HG03064 (cell line): Measurements from ENCODE around the gene PANK4.
"Not testable (repeated sequence)": the region's sequence is repeated elsewhere in the genome, so short reads cannot be mapped to it uniquely, and the experiment has no call there.

ENCODE experiments used
- ATAC-seq: cut with Tn5 transposase; IDR thresholded peaks from one replicate; pipeline ENCODE4 v1.9.1; 2021; ENCODE audit warnings: low read depth; ENCODE audit not compliant: unreplicated experiment

PANK4 gene

DNA sequence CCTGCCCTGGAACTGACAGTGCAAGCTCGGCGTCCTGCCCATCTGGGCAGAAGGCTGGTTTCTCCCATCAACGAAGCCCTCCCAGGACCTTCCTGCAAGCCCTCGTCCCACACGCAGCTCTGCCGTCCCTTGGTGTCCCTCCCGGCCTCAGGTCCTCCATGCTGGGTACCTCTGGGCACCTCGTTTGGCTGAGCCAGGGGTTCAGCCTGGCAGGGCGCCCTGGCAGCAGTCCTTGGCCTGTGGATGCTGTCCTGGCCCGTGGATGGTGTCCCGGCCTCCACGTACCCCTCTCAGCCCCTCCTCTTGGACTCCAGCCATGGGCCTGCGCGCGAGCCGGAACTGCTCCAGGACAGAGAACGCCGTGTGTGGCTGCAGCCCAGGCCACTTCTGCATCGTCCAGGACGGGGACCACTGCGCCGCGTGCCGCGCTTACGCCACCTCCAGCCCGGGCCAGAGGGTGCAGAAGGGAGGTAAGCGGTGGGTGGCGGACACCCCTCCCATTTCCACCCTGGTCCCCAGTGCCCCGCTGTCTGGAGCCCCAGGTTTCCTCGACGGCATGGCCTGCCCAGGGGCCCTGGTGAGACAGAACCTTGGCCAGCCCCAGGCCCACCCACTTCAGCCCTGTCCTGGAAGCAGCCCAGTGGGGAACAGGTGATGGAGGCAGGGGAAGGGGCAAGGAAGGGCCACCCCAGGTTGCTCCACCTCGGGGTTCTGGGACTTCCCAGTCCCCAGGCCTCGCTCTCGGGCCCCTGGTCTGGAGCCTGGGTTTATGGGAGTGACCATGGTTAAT, 33.3 kb upstream of the PANK4 start:
- ATAC-seq = no peak

DNA sequence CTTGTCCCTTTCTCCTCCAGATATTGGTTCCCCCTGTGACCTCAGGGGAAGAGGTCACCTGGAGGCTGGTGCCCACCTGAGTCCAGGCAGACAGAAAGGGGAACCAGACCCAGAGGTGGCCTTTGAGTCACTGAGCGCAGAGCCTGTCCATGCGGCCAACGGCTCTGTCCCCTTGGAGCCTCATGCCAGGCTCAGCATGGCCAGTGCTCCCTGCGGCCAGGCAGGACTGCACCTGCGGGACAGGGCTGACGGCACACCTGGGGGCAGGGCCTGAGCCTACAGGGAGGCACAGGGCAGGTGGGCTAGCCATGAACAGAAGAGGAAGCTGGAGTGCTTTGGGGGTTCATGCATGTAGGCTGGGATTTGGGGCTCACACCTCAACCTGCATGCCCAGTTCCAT, 32.5 kb upstream of the PANK4 start:
- no peak for ATAC-seq

DNA sequence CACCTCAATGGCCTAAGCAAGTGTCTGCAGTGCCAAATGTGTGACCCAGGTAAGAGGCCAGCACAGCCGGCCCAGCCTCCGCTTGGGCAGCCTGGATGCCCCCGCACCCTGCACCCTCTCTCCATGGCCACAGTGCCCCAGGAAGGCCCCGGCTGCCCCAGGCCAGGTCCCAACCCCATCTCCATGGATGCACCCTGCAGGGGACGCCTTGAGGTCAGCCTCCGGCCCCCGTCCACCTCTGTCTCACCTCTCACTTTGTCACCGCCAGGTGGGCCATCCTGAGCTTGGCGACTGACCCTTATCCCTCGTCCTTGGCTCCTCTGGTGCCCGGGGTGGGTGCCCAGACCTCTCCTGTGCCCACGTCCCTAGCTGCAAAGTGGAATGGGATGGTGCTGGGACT, 32.0 kb upstream of the PANK4 start:
- ATAC-seq = no peak

DNA sequence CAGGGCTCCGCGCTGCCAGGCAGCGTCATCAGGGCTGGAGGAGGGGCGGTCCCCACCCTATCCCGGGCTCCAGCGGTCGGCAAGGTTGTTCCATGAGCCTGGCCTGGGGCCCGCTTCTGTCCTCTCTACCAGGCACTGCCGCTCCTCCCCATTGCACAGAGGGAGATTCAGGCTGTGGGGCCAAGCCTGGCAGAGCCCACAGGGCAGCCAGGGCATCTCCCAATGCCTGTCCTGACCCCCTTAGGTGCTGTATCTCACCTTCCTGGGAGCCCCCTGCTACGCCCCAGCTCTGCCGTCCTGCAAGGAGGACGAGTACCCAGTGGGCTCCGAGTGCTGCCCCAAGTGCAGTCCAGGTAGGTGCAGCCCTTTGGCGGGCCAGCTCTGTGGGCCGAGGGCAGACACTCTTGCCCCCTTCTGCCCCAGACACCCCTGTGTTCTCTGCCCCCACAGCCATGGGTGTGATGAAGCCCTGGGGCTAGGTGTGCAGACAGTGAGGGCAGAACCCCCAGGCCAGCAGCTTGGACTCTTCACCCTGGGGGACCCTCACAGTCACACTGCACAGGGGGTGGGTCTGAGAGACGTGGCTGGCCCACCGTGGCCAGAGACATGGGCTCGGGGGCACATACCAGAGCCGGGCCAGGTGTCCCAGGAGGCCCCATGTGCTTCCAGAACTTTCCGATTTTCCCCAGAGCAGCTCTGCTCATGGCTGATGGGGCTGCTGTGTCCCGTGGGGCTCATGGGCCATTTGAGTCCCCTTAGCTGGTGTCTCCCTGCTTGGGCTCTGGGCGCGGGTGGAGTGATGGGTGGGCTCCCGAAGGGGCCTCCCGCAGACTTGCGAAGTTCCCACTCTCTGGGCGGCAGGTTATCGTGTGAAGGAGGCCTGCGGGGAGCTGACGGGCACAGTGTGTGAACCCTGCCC, 31.3 kb upstream of the PANK4 start:
- ATAC-seq = no peak

DNA sequence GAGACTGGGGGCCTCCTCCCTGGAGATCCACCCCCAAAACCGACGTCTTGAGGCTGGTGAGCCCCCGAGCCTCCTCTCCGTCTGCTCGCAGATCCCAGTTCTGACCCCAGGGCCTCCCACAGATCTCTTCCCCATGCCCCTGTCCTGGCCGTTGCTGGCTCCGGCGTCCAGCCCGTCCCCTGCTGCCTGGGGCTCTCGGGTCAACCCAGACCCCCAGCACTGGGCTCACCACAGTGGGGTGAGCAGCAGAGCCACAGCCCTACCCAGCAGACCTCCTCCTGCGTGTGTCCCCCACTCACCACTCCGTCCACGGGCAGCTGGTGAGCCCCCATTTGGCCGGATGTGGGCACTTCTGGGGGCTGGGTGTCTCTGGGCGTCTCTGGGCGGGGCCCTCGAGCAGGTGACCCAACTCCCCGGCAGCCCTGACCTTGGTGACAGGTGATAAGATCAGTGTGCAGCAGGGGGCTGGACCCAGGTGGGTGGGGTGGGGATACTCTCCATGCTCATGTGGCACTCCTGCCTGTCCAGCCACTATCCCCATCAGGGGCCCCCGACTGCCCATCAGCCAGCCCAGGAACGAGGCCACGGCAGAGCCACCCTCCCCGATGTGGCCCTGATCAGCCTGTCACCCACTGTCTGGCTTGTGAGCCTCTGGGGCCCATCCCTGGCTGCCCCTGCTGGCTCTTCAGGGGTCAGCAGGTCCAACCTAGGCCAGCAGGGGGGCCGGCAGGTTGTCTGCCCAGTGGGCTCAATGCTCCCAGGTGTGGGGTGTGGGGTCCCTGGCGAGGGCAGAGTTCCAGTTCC, 30.5 kb upstream of the PANK4 start:
- ATAC-seq = no peak

DNA sequence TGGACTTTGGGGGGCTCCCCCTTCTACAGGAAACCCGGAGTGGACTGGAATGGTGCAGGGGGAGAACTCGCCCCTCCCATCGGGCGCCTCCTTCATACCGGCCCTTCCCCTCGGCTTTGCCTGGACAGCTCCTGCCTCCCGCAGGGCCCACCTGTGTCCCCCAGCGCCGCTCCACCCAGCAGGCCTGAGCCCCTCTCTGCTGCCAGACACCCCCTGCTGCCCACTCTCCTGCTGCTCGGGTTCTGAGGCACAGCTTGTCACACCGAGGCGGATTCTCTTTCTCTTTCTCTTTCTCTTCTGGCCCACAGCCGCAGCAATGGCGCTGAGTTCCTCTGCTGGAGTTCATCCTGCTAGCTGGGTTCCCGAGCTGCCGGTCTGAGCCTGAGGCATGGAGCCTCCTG, 29.9 kb upstream of the PANK4 start, which contains the start of gene TNFRSF14:
Gene TNFRSF14, plus strand, starts transcription at position 95 of the 401 bp plus-strand sequence. Its CDS starts 294 bp downstream, at position 389.
- no peak for ATAC-seq

DNA sequence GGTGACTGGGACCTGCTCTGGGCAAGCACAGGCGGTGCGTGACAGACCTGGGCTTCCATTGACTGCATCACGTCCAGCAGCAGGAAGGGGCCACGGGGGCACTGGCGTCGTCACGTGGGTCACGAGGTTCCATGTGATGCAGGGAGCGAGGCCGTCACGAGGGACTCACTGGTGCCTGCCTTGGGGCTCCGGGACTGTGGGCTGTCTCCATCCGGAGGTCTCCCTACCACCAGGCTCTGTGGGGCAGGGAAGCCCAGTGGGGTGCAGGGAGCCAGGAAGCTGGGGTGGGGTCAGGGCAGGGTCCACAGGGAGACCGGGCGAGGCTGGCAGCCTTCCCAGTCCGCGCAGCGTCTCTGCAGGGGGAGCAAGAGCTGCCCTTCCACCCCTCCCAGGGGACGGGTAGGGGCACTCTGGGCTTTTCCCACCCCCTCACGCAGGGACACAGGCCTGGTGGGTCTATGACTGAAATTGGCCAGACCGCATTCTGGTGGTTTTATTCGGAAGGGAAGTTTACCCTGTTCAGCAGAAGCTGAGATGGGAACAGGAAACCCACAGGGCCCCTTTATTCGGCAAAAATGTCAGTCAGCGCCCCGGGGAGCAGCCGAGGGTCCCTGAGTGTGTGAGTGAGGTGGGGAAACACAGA, 29.4 kb upstream of the PANK4 start:
- no peak for ATAC-seq

DNA sequence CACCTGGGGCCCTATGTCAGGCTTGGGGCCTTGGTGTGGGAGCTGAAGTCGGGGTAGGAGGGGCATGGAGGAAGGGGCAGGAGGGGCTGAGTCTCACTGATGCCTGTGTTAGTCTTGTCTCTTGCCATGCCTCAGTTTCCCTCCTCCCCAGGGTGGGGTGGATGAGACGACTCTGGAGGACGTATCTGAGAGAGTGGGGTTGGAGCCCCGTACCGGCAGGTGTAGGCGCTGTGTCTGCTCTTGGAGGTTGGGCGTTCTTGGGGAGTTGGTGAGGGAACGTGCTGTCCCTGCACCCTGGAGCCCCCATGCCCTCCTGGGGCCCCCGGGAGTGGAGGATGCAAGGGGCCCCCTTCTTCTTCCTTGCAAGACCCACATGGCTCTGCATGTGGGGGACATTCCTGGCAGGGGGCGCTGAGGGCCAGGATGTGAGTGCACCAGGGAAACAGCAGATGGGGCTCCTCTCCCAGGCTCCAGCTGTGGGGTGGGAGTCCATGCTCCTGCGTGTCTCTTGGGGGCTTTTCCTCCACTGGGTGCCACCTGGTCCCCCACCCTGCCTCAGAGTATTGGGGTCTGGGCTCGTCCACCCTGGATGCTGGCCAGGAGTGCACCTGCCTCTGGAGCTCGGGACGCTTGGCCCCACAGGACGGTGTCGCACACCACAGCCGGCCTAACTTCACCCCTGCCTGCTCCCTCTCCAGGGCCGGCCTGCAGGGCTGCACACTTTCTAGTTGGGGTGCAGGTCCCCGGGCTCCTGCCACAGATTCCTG, 28.4 kb upstream of the PANK4 start:
- ATAC-seq = no peak

DNA sequence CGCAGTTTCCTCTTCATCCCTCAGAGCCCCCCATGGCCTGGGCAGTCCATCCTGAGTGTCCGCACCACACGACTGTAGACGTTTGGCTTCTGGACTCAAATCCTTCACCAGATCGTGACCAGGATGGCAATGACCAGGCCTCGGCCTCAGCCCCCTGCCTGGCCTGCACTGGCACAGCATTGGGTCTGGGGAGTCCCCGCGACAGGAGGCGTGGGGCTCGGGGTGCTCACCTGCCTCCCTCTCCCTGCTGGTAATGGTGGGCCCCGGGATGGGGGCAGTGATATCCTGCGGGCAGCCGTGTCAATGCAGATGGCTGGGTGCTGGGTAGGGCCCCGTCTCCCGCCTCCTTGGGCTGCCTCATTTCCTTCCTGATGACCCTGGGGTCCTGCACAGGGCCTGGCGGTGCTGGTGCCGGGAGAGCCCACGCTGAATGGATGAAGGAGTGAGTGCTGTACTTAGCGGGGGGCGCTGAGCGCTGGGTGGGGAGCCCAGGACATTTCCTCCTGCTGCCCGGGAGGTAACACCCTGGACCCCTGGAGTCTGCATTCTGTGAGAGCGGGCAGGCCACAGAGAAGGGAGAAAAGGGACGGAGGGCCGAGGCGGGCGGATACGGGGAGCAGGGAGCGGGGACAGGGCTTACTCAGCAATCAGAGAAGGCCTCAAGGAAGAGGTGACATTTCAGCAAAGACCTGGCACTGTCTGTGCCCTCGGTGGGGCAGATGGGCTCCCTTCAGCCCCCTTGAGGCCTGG, 27.6 kb upstream of the PANK4 start:
- ATAC-seq = no peak

DNA sequence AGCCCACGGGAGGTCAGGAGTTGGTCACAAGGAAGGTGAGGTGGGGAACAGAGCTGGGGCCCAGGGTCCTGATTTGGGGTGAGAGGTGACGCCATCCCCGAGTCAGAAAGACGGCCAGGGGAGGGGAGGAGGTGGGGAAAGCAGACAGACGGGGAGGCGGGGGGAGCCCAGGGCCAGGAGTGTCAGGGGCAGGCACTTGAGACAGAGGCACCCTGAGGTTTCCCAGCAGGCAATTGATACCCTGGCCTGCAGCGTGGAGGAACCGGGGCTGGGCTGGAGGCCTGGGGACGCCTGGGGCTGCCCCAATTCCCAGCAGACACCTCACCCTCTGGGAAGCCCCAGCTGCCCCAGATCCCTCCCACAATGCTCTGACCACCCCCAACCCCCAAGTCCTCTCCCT, 26.7 kb upstream of the PANK4 start:
- ATAC-seq = not testable (repeated sequence)

DNA sequence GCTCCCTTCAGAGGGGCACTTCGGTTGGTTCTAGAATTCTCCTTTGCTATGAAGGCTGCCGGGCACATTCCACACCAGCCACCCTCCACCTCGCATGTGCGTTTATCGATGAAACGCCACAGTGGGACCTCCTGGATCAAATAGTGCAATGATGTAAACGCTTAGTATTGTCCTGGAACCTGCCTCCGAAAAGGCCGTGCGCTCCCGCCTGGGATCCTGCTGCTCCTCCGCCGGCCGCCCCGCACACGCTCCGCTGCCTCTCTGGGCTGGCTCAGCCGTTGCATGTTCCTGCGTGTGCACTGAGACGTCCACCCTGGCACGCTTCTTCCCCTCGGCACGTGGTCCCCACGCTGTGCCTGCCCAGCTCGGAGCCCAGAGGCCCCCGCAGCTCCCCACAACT, 25.8 kb upstream of the PANK4 start:
- no peak for ATAC-seq

DNA sequence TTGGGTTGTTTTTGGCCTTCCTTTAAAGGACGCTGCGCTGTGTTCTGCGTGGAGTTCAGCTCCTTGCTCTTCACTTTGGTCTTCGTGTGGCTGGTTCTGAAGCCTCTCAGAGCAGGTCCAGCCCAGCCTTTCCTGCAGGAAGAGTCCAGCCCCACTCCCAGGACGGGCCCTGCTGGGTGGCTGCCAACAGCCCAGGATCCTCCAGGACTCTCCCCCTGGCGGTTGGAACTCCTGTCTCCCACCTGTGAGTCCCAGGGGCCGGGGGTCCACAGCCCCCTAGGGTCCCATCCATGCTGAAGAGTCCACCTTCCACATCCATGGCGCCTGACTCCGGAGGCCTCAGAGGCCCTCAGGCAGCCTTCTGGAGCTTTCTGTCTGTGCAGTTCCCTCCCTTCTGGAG, 25.1 kb upstream of the PANK4 start:
- ATAC-seq = not testable (repeated sequence)

DNA sequence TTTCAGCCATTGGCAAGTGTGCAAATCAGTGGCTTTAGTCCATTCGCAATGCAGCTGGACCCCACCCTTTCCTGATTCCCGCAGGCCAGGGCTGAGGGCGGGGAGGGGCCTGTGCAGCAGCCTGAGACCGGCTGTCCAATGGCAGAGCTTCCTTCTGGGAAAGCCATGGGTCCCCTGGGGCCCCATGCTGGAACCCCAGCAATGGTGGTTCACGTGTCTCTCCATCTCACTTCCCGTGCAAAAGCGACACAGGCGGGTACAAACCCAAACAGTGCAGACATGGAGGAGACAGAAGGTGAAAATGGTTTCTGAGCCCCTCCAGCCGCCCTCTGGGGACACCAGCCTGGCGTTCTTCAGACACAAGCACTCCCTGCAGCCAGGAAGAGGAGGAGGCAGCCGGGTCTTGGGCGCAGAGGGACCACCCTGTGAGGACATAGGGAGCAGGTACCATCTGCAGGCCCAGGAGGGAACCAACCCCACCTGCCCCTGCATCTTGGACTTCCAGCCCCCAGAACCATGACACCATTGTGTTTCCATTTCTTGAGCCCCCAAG, 24.0 kb upstream of the PANK4 start:
- ATAC-seq = not testable (repeated sequence)

DNA sequence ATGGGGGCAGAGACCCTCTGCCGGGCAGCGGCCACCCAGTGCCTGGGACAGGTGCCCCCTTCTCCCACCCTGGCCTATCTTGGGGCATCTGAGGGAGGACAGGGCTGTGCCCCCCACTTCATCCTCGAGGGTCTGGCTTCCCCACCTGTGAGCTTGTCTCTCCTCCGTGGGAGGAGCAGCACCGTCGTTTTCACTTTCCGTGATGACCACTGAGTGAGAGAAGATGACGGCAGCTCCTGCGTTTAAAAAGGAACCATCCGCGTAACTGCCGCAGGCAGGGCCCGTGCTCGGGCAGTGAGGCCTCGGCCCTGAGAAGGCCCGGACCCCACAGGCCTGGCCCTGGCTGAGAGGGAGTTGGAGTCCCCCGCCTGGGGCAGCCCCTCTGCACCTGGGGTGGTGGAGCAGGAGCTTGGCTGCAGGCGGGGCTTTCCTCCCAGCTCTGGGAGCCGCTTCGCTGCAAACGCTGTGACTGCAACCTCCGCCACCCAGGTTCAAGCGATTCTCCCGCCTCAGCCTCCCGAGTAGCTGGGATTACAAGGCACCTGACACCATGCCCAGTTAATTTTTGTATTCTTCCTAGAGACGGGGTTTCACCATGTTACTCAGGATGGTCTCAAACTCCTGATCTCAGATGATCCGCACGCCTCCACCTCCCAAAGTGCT, 23.1 kb upstream of the PANK4 start:
- ATAC-seq = not testable (repeated sequence)

DNA sequence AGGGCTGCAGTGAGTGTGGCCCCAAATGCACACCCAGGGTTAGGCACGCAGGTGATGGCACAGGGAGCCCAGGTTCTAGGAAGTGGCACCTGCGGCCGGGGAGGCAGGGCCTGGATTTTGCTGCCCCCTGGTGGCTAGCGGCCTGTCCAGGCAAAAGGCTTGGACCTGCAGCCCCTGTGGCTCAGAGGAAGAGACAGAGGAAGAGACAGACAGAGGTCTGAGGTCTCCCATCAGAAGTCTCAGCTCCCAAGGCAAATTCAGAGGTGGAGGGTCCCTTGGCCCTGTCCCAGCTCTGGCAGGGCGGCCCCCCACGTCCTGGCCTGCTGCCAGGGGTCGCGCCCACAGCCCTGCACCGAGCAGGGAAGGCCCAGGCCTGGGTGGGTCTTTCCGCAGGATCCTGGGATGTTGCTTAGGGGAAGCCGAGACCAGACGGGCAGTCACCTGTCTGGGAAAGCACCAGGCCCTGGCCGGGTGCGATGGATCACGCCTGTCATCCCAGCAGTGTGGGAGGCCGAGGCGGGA, 21.7 kb upstream of the PANK4 start:
- no peak for ATAC-seq

DNA sequence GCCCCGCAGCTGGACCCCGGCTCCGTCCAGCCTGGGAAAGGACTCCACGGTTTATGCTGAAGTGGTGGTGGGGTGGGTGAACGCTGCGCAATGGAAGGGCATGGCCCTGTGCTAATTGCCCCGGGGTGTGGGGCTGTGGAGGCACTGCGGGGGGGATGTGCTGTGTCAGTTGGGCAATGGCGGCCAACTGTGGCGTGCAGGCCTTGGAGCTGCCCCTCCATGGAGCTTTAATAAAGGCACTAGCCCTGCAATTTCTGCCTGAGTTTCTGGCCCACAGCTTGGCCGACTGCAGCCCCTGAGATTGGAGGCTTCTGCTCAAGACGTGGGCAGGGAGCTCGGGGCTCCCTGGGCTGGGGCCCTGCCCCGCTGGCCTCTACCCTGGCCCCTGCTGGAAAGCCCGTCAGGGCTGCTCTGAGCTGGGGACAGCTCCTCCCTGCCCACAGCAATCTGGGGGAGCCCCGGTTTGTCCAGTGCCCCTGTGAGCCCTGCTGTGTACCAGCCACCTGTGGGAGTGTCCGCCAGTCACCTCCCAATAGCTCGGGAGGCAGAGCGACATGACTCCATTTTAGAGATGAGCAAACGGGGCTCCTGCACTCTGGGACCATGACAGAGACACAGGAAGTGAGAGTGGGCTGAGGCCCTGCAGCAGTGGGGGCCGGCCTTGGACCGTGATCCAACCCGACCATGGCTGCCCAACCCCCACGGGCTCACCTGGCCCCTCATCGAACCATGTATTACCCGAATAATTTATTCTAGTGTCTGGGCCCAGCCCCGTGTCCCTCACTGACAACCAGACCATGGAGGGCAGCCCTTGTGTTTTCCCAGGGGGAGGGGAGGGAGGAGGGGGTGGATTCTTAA, 21.0 kb upstream of the PANK4 start:
- no peak for ATAC-seq
